Measurements from ENCODE around the gene PRCC. TPM values are rescaled to one million over a fixed set of nuclear protein-coding genes. Genes with fewer than 3 reads are reported as not detected.

PRCC gene
- total and polyA plus RNA-seq, 8 donors, result 24.0 to 93.0 (median 41.0) TPM

DNA sequence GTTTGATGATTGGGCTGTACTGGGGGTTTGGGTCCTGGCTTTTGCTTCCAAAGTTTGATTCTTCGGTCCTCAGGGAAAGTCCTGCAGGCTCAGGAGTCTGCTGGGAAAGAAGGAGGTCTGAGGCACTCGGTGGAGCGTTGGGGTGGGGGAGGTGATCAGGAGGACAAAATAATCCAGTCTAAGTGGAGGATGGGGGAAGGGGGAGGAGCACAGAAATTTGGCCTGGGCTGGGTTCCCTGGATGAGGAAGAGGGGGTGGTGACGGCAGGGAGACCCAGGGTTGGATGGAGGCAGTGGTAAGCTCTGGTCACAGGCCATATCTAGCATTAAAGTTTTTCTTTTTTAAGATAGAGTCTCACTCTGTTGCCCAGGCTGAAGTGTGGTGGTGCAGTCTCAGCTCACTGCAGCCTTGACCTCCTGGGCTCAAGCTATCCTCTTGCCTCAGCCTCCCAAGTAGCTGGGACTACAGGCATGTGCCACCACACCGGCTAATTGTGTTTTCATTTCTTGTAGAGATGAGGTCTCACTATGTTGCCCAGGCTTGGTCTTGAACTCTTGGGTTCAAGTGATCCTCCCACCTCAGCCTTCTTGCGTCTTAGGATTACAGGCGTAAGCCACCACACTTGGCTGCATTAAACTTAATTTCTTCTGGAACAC lies 42.5 kb downstream of the PRCC start:
- H3K4me3 ChIP-seq, result no peak overlapping the region
- peaks cover 15 to 40% (median 26%) of the 10 kb centered on the region in 4 donors for H3K4me1 ChIP-seq

DNA sequence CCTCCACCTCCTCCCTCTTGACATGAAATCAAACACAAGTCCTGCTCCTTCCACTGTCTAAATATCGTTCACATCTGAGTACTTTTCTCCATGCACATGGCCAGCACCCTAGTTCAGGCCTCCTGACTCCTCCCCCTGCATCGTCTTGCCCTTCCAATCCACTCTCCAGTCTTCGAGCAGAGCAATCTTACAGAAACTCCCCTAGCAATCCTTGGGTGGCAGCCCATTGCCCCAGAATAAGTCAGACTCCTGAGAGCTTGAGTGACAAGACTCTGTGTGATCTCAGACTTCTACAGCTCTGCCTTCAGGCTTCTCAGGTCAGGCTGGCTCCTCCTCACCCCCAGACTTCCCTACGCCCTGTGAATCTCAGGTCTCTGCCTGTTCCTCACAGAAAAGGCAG lies 43.8 kb downstream of the PRCC start:
- 52 to 59% (median 55%) methylated on average over 4 of the region's 4 CpGs for WGBS, 5 donors
- Histone ChIP-seq H3K9me3 (no peaks in the 10 kb centered on the region), H3K4me1 (peaks cover 15 to 30% (median 24%) of the 10 kb centered on the region in 4 donors), H3K27me3 (peaks cover 0 to 17% (median 0%) of the 10 kb centered on the region in 3 donors), H3K4me3 (no peak overlapping the region), H3K27ac (no peak overlapping the region), H3K36me3 (no peaks in the 10 kb centered on the region)
- DNase-seq, result peak in 1 of 2 donors; percentile 36
- TF ChIP-seq POLR2A (IDR thresholded peaks at IDR 0.05) (no peak), POLR2AphosphoS5 (IDR thresholded peaks at IDR 0.05) (no peak), EP300 (IDR thresholded peaks at IDR 0.05) (no peak)
- TF ChIP-seq, protein P1, sequence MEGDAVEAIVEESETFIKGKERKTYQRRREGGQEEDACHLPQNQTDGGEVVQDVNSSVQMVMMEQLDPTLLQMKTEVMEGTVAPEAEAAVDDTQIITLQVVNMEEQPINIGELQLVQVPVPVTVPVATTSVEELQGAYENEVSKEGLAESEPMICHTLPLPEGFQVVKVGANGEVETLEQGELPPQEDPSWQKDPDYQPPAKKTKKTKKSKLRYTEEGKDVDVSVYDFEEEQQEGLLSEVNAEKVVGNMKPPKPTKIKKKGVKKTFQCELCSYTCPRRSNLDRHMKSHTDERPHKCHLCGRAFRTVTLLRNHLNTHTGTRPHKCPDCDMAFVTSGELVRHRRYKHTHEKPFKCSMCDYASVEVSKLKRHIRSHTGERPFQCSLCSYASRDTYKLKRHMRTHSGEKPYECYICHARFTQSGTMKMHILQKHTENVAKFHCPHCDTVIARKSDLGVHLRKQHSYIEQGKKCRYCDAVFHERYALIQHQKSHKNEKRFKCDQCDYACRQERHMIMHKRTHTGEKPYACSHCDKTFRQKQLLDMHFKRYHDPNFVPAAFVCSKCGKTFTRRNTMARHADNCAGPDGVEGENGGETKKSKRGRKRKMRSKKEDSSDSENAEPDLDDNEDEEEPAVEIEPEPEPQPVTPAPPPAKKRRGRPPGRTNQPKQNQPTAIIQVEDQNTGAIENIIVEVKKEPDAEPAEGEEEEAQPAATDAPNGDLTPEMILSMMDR (IDR thresholded peaks at IDR 0.05), result no peak
- intact Hi-C loops (cut with DNase I; ENCODE audit: low total_unique reads), result no loop called here

More for the DNA sequence above, 42.5 kb downstream of the PRCC start:
- TF ChIP-seq, protein P1 (IDR thresholded peaks at IDR 0.05), result no peak
- TF ChIP-seq EP300 (IDR thresholded peaks at IDR 0.05), result no peak
- TF ChIP-seq POLR2A (IDR thresholded peaks at IDR 0.05), result no peak
- no peak for TF ChIP-seq POLR2AphosphoS5 (IDR thresholded peaks at IDR 0.05)
- no peaks in the 10 kb centered on the region for H3K9me3 ChIP-seq
- 87 to 91% (median 88%) methylated on average over 7 of the region's 7 CpGs for WGBS, 5 donors
- DNase-seq, result peak in 1 of 2 donors; percentile 33
- no peak overlapping the region for H3K27ac ChIP-seq
- intact Hi-C loops (cut with DNase I; ENCODE audit: low total_unique reads), result no loop called here
- H3K36me3 ChIP-seq, result no peaks in the 10 kb centered on the region
- H3K27me3 ChIP-seq, result peaks cover 0 to 17% (median 0%) of the 10 kb centered on the region in 3 donors

DNA sequence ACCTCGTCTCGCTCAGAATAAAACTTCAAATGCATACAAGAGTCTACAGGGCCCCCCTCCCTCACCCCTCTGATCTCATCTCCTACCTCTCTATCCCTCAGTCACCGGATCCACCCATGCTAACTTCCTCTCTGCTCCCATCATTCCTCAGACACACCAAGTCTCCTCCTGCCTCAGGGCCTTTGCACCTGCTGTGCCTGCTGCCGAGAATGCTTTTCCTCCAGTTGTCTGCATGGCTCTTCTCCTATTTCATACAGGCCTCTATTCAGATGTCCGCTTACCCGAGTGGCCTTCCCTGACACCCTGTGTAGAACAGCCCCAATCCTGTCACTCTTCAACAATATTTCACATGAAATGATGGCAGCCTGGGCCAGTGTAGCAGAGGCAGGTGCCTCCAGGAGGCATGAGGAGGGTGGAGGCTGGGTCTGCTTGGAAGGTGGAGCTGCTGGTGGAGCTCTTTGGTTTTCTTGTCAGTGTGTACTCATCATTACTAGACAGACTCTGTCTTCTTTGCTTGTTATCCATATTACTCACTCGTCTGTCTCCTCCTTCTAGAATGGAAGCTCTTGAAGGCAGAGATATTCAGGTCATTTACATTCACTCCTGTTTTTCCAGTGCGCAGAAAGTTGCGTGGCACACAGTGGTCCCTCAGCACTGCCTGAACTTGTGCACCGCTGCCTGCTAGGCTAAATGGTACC lies 45.1 kb downstream of the PRCC start:
- H3K4me3 ChIP-seq, result no peak overlapping the region
- intact Hi-C loops (cut with DNase I; ENCODE audit: low total_unique reads), result no loop called here
- H3K9me3 ChIP-seq, result no peaks in the 10 kb centered on the region
- DNase-seq, result no peak
- WGBS, 5 donors, result 95 to 98% (median 97%) methylated on average over 10 of the region's 10 CpGs
- no peaks in the 10 kb centered on the region for H3K36me3 ChIP-seq
- TF ChIP-seq, protein P1 (IDR thresholded peaks at IDR 0.05), result no peak
- TF ChIP-seq EP300 (IDR thresholded peaks at IDR 0.05) (no peak), POLR2A (IDR thresholded peaks at IDR 0.05) (no peak)
- peaks cover 15 to 31% (median 21%) of the 10 kb centered on the region in 4 donors for H3K4me1 ChIP-seq
- H3K27me3 ChIP-seq, result peaks cover 0 to 17% (median 0%) of the 10 kb centered on the region in 3 donors
- no peak overlapping the region for H3K27ac ChIP-seq

DNA sequence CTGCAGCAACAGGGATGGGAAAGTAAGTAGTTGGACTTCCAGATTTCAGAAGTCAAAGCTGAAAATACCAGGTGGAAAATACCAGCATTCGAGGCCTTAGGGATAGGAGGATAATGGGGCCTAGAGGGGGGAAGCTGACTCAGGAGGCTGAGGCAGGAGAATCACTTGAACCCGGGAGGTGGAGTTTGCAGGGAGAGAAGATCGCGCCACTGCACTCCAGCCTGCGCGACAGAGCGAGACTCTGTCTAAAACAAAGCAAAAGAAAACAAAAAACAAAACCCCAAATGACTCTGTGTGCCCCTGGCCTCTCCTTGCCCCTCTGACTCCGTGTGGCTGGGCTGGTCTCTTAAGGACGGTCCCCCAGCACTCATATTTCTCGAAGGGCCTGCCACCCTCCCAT lies 46.0 kb downstream of the PRCC start:
- peaks cover 0 to 17% (median 0%) of the 10 kb centered on the region in 3 donors for H3K27me3 ChIP-seq
- peak overlapping the region in 3 of 5 donors; percentile 76 to 83 (median 79) for H3K27ac ChIP-seq
- WGBS, 5 donors, result 32 to 47% (median 37%) methylated on average over 10 of the region's 10 CpGs
- intact Hi-C loops (cut with DNase I; ENCODE audit: low total_unique reads), result no loop called here
- no peaks in the 10 kb centered on the region for H3K9me3 ChIP-seq
- TF ChIP-seq, protein P1 (IDR thresholded peaks at IDR 0.05), result no peak
- no peak for TF ChIP-seq POLR2AphosphoS5 (IDR thresholded peaks at IDR 0.05)
- no peak for TF ChIP-seq POLR2A (IDR thresholded peaks at IDR 0.05)
- no peak for TF ChIP-seq EP300 (IDR thresholded peaks at IDR 0.05)
- H3K36me3 ChIP-seq, result no peaks in the 10 kb centered on the region
- no peak for DNase-seq
- H3K4me1 ChIP-seq, result peaks cover 15 to 31% (median 21%) of the 10 kb centered on the region in 4 donors
- H3K4me3 ChIP-seq, result peak overlapping the region; percentile 42 to 53 (median 46)
